ENCODE results near the gene TRNP1.
A peak's percentile ranks its signal among the peaks of the same experiment; 100 is the strongest.

DNA sequence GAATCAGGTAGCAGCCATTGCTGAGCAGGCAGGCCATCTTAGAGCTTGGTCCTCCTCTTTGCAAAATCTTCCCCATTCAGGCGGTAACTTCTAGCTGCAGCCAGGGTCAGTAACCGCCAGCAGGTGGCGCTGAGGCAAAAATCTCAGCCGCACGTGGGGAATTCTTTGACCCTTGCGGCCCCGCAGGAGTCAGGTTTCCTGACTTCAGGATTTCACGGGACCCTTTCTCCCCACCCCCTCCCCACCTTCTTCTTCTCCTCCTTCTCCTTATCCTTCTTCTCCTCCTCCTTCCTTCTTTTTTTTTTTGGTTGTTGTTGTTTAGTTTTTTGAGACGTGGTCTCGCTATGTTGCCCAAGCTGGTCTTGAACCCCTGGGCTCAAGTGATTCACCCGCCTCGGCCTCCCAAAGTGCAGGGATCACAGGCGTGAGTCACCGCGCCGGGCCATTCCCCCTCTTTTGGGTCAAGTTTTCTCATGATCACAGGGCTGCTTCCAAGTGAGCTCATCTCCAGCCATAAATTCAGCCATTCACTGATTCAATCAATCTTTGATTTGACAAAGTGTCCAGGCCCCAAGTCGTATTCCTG lies 52.6 kb downstream of the TRNP1 start:
- TF ChIP-seq, protein P1, sequence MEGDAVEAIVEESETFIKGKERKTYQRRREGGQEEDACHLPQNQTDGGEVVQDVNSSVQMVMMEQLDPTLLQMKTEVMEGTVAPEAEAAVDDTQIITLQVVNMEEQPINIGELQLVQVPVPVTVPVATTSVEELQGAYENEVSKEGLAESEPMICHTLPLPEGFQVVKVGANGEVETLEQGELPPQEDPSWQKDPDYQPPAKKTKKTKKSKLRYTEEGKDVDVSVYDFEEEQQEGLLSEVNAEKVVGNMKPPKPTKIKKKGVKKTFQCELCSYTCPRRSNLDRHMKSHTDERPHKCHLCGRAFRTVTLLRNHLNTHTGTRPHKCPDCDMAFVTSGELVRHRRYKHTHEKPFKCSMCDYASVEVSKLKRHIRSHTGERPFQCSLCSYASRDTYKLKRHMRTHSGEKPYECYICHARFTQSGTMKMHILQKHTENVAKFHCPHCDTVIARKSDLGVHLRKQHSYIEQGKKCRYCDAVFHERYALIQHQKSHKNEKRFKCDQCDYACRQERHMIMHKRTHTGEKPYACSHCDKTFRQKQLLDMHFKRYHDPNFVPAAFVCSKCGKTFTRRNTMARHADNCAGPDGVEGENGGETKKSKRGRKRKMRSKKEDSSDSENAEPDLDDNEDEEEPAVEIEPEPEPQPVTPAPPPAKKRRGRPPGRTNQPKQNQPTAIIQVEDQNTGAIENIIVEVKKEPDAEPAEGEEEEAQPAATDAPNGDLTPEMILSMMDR (IDR thresholded peaks at IDR 0.05), result peak; percentile 96
- TF ChIP-seq EZH2phosphoT487 (IDR thresholded peaks at IDR 0.05) (no peak), EZH2 (IDR thresholded peaks at IDR 0.05) (no peak)

All from neural progenitor cell (in vitro differentiated cells).